ENCODE measurements around the gene KCNG2. TPM values are rescaled to one million over a fixed set of nuclear protein-coding genes. Genes with fewer than 3 reads are reported as not detected.

KCNG2 gene
- total and polyA plus RNA-seq, 9 of the 15 experiments (the other 6 are each of a cell fraction or from before 2014, with no cell fraction given) = not detected

- peaks cover 11 to 84% of the 10 kb centered on the region in 2 experiments for H3K27me3 ChIP-seq (ENCODE audit: control insufficient read depth in 2 of 2, insufficient read depth in 2 of 2, low read length in 2 of 2)
- TF ChIP-seq SRF (CRISPR knock-in tag; IDR thresholded peaks at IDR 0.05) (no peak), DLX4 (CRISPR knock-in tag; IDR thresholded peaks at IDR 0.05) (no peak), LARP7 (IDR thresholded peaks at IDR 0.05) (no peak), FOXA1 (IDR thresholded peaks at IDR 0.05; ENCODE audit: borderline replicate concordance) (no peak), REST (IDR thresholded peaks at IDR 0.05; ENCODE audit: borderline replicate concordance) (no peak), REST (CRISPR knock-in tag; IDR thresholded peaks at IDR 0.05; ENCODE audit: low read depth) (no peak)
- 7% methylated on average over 14 of the region's 26 CpGs for WGBS (ENCODE audit: insufficient coverage, low coverage, missing lambda C conversion rate)
- no peak overlapping the region for H3K4me3 ChIP-seq
- H3K4me1 ChIP-seq (replicated peaks in 1 of 2; ENCODE audit: control insufficient read depth in 2 of 2, insufficient read depth in 2 of 2, low read length in 2 of 2) = peaks cover 0 to 5% of the 10 kb centered on the region in 2 experiments; a peak in 2 of 5 replicates
- H3K79me2 ChIP-seq (ENCODE audit: control insufficient read depth, insufficient read depth, low read length) = no peaks in the 10 kb centered on the region
- H3K9ac ChIP-seq (ENCODE audit: insufficient read depth in 1 of 2, low read depth in 2 of 2, low read length in 2 of 2) = no peak overlapping the region
- ATAC-seq (no peak), FAIRE-seq (no peak), DNase-seq (ENCODE audit: extremely low read depth in 1 of 4, low spot score in 3 of 4) (no peak)
- H2AFZ ChIP-seq (ENCODE audit: low read depth, low read length) = no peak overlapping the region
- ChIA-PET POLR2A (no interaction called here), CTCF (ENCODE audit: low intra/inter-chr PET ratio) (no interaction called here)
- BruUV-seq (replicated peaks) = no TSS peak
- no peak overlapping the region for H3K4me2 ChIP-seq (ENCODE audit: insufficient read depth, low read length)
- no peaks in the 10 kb centered on the region for H3K9me3 ChIP-seq (replicated peaks; ENCODE audit: control insufficient read depth, insufficient read depth, low read depth, low read length)
- in situ Hi-C loops (cut with MboI) = no loop called here
- no peaks in the 10 kb centered on the region for H3K9me1 ChIP-seq (ENCODE audit: control insufficient read depth, insufficient read depth, low read length)
- no peaks in the 10 kb centered on the region for H3K36me3 ChIP-seq (ENCODE audit: control insufficient read depth, insufficient read depth, low read length)
- no peak overlapping the region for H3K27ac ChIP-seq (ENCODE audit: extremely low read depth, low read depth, low read length)
- H4K20me1 ChIP-seq (replicated peaks; ENCODE audit: control insufficient read depth, insufficient read depth, low read length) = no peaks in the 10 kb centered on the region
- intact Hi-C loops (cut with micrococcal nuclease) = no loop called here
Observed at GRCh38 chr18:79778291-79778791, 19.4 kb upstream of the KCNG2 start.

Measured in K562 (cell line).